ENCODE data around the gene CDC34. TPM values are rescaled to one million over a fixed set of nuclear protein-coding genes. Genes with fewer than 3 reads are reported as not detected.

Gene CDC34
- total and polyA plus RNA-seq, 9 of the 15 experiments (the other 6 are each of a cell fraction or from before 2014, with no cell fraction given) = 0.80 to 203 (median 65.5) TPM

GRCh38 chr19:591099-591958 is 59.8 kb downstream of the CDC34 start (continued):
- TF ChIP-seq ZNF584 (CRISPR knock-in tag; IDR thresholded peaks at IDR 0.05; ENCODE audit: low read depth) (no peak), SREBF2 (CRISPR knock-in tag; IDR thresholded peaks at IDR 0.05) (no peak), ATF1 (CRISPR knock-in tag; IDR thresholded peaks at IDR 0.05) (no peak), ATF1 (tag; IDR thresholded peaks at IDR 0.05) (no peak), RFX1 (IDR thresholded peaks at IDR 0.05) (no peak), CHD2 (IDR thresholded peaks at IDR 0.05; ENCODE audit: low read depth, low read length) (no peak), CXXC5 (CRISPR knock-in tag; IDR thresholded peaks at IDR 0.05) (peak; percentile 22; the same call in 1 of the 2 replicates), IFI16 (CRISPR knock-in tag; IDR thresholded peaks at IDR 0.05) (no peak), LCOR (CRISPR knock-in tag; IDR thresholded peaks at IDR 0.05) (peak; percentile 67), KLF16 (IDR thresholded peaks at IDR 0.05) (no peak), HLTF (IDR thresholded peaks at IDR 0.05) (no peak), HBP1 (CRISPR knock-in tag; IDR thresholded peaks at IDR 0.05) (no peak), ELK3 (CRISPR knock-in tag; IDR thresholded peaks at IDR 0.05) (no peak), ZNF707 (CRISPR knock-in tag; conservative IDR thresholded peaks at IDR 0.05) (no peak), TFAM (CRISPR knock-in tag; conservative IDR thresholded peaks at IDR 0.05) (no peak), MBD2 (IDR thresholded peaks at IDR 0.05; ENCODE audit: borderline replicate concordance, low read depth) (no peak), FOS (IDR thresholded peaks at IDR 0.05; ENCODE audit: extremely low read depth, insufficient read length) (no peak), HDAC1 (IDR thresholded peaks at IDR 0.05) (peak; percentile 27 to 83; a peak in 2 of 4 replicates), SRSF1 (IDR thresholded peaks at IDR 0.05; ENCODE audit: low read depth, low read length) (no peak), PRDM10 (IDR thresholded peaks at IDR 0.05; ENCODE audit: partially characterized antibody) (no peak), ZZZ3 (IDR thresholded peaks at IDR 0.05) (no peak), KAT8 (IDR thresholded peaks at IDR 0.05; ENCODE audit: low read depth) (no peak), OTX1 (CRISPR knock-in tag; IDR thresholded peaks at IDR 0.05) (no peak), SMAD4 (CRISPR knock-in tag; conservative IDR thresholded peaks at IDR 0.05) (peak; percentile 31; the same call in 1 of the 2 replicates), ZNF511 (CRISPR knock-in tag; IDR thresholded peaks at IDR 0.05) (peak; percentile 91)

Measured in K562 (cell line).